Ishikawa (cell line): ENCODE data around the gene LYST.

ENCODE experiments used
- CEBPB ChIP-seq: IDR thresholded peaks from 2 replicates; pipeline ENCODE4 v1.6.1; 2012
- CREB1 ChIP-seq: IDR thresholded peaks from 2 replicates; pipeline ENCODE4 v1.6.1; 2012; ENCODE audit warnings: low read depth
- EGR1 ChIP-seq: IDR thresholded peaks from 2 replicates; pipeline ENCODE4 v1.6.1; 2012
- EP300 ChIP-seq: IDR thresholded peaks from 2 replicates; pipeline ENCODE4 v1.6.1; 2012; ENCODE audit warnings: borderline replicate concordance
- FOXM1 ChIP-seq: IDR thresholded peaks from 2 replicates; pipeline ENCODE4 v1.6.1; 2012; ENCODE audit warnings: low read depth, borderline replicate concordance
- MAX ChIP-seq: IDR thresholded peaks from 2 replicates; pipeline ENCODE4 v1.6.1; 2012
- NFIC ChIP-seq: IDR thresholded peaks from 2 replicates; pipeline ENCODE4 v1.6.1; 2012
- RAD21 ChIP-seq: IDR thresholded peaks from 2 replicates; pipeline ENCODE4 v1.6.1; 2012; ENCODE audit warnings: low read depth
- REST ChIP-seq: IDR thresholded peaks from 2 replicates; pipeline ENCODE4 v1.6.1; 2012; ENCODE audit warnings: low read depth, mild to moderate bottlenecking
- TAF1 ChIP-seq: IDR thresholded peaks from 2 replicates; pipeline ENCODE4 v1.6.1; 2012; ENCODE audit warnings: low read depth, mild to moderate bottlenecking
- TCF12 ChIP-seq: IDR thresholded peaks from 2 replicates; pipeline ENCODE4 v1.6.1; 2012; ENCODE audit warnings: low read depth
- TEAD4 ChIP-seq: IDR thresholded peaks from 2 replicates; pipeline ENCODE4 v1.6.1; 2012
- YY1 ChIP-seq: IDR thresholded peaks from 2 replicates; pipeline ENCODE4 v1.6.1; 2012; ENCODE audit warnings: low read depth
- ZBTB7A ChIP-seq: IDR thresholded peaks from 2 replicates; pipeline ENCODE4 v1.6.1; 2012; ENCODE audit warnings: low read depth
- TF ChIP-seq, protein P1 (sequence below): IDR thresholded peaks from 2 replicates; pipeline ENCODE4 v1.6.1; 2012

LYST gene

DNA sequence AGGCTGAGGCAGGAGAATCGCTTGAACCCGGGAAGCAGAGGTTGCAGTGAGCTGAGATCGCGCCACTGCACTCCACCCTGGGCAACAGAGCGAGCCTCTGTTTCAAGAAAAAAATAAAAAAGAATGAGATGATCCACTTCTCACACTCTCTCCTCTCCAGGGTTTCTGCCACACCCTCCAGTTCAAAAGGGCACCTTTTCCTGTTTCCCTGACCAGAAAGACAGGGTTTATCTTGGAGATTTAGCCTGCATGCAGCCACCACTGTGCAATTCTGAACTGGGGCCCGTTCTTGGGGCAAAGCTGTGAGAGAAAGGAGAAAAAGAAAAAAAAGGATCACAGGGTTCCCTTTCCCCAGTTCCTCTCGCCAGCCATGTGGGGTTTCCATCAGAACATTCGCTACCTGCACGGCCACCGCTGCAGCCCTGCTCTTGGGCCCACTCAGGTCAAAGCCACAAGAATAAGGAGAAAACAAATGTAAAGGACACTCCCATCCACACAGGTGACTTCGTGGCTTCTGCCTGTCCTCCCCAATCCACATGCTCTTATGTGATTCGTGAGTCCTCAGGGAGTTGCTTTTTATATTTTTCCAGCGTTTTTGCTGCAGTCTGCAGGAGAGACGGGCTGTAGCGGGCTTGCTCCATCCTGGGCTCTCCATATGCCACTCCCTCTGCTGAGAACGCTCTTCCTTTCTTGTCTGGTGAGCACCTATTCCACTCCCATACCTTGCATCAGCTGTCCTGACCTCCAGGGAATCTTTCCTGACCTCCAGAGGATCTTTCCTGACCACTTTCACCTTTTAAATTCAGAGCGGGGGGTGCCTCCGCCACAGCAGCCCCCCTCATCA is 243.5 kb downstream of the LYST start:
- TF ChIP-seq YY1, result no peak
- no peak for TF ChIP-seq FOXM1
- TF ChIP-seq TEAD4, result no peak
- TF ChIP-seq MAX, result no peak
- no peak for TF ChIP-seq RAD21
- TF ChIP-seq TAF1, result no peak
- TF ChIP-seq EP300, result no peak
- TF ChIP-seq REST, result no peak
- no peak for TF ChIP-seq CEBPB
- no peak for TF ChIP-seq NFIC
- TF ChIP-seq, protein P1, sequence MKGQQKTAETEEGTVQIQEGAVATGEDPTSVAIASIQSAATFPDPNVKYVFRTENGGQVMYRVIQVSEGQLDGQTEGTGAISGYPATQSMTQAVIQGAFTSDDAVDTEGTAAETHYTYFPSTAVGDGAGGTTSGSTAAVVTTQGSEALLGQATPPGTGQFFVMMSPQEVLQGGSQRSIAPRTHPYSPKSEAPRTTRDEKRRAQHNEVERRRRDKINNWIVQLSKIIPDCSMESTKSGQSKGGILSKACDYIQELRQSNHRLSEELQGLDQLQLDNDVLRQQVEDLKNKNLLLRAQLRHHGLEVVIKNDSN, result no peak
- TF ChIP-seq ZBTB7A, result no peak
- no peak for TF ChIP-seq CREB1
- TF ChIP-seq EGR1, result no peak
- TF ChIP-seq TCF12, result no peak

DNA sequence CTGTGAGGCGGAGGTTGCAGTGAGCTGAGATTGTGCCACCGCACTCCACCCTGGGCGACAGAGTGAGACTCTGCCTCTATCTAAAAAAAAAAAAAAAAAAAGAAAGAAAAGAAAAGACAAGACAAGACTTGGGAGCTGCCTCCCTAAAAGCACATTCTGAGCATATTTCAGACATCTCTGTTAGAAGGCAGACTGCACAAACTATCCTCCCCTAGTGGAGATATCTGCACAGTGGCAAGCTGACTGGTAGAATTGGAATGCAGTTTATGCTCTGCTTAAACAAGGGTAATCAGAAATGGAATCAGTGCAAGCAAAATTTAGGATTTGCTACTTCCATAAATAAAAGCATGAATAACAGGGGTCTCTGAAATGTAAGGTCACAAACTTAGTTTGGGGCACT is 248.9 kb downstream of the LYST start:
- TF ChIP-seq ZBTB7A (no peak), FOXM1 (no peak), NFIC (no peak), TAF1 (no peak), TCF12 (no peak), CEBPB (no peak), YY1 (no peak), RAD21 (no peak), REST (no peak), TEAD4 (no peak), EGR1 (no peak), EP300 (no peak), CREB1 (no peak), MAX (no peak)
- TF ChIP-seq, protein P1, result no peak

DNA sequence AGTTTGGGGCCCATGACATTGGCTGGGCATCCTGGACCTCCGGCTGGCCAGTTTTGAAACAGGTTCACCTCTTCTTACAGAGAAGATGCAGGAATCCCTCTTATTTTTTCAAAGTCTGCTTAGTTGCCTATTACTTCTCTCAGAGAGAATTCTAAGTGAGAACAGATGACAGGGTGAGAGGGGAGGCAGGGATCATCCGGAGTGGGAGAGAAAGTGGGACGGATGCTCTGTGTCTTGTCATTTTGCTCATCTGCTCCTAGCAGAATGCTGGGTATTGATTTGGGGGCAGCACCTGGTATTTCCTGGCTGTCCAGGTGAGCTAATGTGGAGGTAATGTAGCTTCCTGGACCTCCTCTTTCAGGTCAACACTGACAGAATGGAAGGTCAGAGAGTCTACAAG is 249.6 kb downstream of the LYST start:
- no peak for TF ChIP-seq MAX
- no peak for TF ChIP-seq CREB1
- no peak for TF ChIP-seq ZBTB7A
- TF ChIP-seq TCF12, result no peak
- TF ChIP-seq TAF1, result no peak
- TF ChIP-seq EGR1, result no peak
- TF ChIP-seq CEBPB, result no peak
- no peak for TF ChIP-seq NFIC
- TF ChIP-seq FOXM1, result no peak
- TF ChIP-seq, protein P1, result no peak
- TF ChIP-seq REST, result no peak
- TF ChIP-seq YY1, result no peak
- no peak for TF ChIP-seq RAD21
- no peak for TF ChIP-seq TEAD4
- TF ChIP-seq EP300, result no peak
